Inferior parietal cortex (tissue), 1 donor: ENCODE data around the gene ARHGEF19.
A peak's percentile ranks its signal among the peaks of the same experiment; 100 is the strongest.
"Not testable (repeated sequence)": the region's sequence is repeated elsewhere in the genome, so short reads cannot be mapped to it uniquely, and the experiment has no call there.

ENCODE experiments used
- DNase-seq: peaks from one replicate; pipeline ENCODE4 v3.0.0-alpha.2; 2016; ENCODE audit errors: extremely low spot score

ARHGEF19 gene

DNA sequence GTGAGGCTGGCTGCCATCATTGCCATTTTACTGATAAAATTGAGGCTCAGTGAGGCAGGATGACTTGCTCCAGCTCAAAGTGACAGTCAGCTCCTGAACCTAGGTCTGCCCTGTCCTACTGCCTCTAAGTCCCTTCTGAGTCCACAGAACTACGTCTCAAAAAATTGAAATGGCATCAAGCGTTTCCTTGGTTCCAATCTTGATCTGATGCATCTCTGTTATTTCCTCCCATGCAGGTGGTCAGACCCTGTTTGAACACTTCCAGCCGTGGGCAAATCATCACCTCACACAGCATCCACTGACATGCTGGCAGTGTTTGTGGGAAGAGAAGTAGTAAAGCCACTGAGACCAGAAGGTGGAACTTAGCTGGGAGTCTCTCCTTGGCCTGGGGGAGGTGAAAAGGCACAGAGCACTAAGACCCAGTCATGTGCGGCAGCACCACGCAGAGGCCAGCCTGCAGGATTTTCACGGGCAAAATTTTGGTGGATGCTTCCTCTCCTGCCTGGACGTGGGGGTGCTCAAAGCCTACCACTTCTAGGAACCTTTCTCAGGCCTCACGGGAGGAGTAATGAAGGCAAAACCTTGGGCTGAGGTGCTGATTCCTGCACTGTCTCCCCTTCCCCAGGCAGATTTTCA is 32.3 kb upstream of the ARHGEF19 start:
- DNase-seq: no peak

DNA sequence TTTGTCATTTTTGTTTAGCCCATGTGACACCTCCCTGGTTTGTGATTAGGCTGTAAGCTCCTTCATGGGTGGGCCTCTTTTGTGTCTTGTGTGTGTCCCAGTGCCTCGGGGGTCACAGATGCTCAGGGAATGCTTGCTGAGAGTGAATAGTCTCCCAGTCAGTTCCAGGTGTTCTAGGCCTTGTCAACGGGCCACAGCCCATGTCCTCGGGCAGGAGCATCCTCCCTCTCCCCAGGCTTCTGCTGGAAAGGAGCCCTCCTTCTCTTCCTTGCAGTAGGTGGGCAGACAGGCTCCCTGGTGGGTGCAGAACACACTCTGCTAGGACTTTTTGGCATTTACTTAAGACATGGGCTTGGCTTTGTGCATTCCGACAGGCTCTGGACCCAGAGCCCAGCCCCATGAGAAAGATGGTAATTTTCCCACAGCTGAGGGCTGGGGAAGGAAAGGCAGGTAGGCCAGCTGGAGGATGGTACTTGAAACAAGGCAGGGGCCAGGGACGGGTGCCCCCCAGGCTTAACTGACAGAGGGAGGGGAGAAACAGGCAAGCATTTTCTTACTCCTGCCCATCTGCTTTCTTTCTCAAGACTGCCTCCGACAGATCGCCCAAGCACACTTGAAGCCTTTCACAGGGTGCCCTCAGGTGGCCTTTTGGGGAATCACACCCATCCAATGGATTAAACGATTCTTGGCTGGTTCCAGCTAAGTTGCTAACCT is 31.6 kb upstream of the ARHGEF19 start:
- peak; percentile 87 for DNase-seq

DNA sequence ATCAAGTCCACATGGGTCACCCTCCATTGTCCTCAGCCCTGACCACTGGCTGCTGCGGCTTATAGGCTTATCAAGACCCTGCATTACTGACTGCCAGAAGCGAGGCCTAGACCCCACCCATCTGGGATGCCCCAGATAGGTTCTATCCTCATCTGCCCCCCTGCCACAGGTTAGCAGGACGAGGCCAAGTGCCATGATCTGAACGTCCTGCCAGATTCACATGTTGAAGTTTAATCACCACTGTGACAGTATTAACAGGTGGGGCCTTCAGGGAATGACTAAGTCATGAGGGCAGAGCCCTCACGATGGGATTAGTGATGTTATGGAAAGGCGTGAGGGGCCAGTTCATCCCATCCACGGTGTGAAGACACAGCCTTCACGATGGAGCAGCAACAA is 30.8 kb upstream of the ARHGEF19 start:
- no peak for DNase-seq

DNA sequence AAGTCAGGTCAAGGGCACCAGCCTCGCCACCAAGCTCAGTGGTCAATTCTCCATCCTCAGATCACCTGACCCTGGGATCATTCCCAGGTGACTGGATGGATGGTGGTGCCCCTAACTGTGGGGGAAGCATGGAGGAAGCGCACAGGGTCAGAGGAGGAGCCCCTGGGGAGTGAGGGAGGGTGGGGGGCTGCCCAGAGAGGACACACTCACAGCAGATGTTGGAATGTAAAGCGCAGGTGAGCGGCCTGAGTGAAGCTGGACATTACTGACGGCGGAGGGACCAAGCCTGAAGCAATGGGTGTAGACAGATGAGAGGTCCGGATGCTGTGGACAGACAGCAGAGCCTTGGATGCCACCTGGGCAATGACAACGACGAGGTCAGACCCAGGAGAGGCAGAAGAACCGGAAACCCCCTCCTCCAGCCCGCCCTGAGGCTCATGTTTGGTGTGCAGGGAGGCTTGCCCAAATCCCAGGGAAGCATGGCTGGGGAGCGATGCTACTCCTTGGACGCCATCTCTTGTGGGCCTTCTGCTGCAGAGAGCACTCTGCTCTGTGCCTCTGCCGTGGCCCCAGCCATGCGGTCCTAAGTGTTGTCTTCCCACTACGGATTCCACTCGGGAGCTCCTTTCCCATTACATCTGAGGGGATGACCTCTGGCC is 30.2 kb upstream of the ARHGEF19 start:
- no peak for DNase-seq

DNA sequence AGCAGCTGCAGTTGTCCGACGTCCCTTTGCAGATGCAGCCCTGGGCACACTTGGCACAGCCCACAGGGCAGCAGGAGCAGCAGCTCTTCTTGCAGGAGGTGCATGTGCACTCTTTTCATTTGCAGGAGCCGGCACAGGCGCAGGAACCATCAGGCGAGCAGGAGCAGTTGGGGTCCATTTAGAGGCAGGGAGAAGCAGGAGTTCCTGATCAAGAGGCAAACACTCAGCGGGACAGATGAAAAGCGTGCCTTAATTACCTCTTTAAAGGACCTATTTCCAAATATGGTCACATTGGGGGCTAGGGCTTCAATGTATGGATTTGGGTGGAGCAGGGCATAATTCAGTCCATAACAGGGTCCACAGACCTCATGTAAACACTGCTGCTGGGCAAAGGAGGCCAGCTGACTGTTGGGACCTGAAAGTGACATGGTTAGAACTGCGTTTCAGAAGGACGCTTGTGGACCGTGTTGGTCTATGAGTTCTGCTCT is 28.8 kb upstream of the ARHGEF19 start:
- DNase-seq: no peak

DNA sequence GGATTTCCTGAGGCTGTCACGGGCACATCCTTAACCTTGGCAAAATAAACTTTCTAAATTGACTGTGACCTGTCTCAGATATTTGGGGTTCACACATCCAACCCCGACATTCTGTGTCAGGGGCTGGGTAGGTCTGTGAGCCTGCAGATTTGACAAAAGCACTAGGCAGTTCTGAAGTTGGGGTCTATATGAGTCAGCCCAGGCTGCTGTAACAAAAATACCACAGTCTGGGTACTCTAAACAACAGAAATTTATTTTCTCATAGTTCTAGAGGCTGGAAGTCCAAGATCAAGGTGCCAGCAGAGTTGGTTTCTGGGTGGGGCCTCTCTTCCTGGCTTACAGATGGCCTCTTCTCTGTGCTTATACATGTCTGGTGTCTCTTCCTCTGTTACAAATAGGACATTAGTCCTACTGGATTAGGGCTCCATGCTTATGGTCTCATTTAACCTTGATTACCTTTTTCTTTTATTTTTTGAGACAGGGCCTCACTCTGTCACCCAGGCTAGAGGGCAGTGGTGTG is 27.6 kb upstream of the ARHGEF19 start:
- no peak for DNase-seq

DNA sequence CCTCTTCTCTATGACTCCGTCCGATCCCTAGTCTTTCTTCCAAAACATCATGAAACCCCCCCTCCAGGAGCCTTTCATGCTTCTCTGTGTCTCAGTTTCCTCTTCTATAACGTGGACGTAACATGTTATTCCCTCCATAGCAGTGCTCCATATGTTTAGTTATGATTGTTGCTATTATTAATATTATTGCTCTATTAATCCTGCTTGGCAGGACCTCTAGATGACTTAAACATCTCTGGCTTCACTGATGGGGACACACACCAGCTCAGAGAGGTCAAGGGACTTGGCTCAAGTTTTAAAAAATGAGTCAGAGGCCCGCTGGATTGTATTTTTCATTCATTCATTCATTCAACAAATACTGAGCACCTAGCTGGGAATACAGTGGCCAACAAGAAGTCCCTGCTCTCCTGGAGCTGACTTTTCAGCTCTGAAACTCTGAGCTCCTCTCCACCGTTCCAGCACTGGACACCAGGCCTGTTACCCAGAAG is 24.9 kb upstream of the ARHGEF19 start:
- DNase-seq: no peak

DNA sequence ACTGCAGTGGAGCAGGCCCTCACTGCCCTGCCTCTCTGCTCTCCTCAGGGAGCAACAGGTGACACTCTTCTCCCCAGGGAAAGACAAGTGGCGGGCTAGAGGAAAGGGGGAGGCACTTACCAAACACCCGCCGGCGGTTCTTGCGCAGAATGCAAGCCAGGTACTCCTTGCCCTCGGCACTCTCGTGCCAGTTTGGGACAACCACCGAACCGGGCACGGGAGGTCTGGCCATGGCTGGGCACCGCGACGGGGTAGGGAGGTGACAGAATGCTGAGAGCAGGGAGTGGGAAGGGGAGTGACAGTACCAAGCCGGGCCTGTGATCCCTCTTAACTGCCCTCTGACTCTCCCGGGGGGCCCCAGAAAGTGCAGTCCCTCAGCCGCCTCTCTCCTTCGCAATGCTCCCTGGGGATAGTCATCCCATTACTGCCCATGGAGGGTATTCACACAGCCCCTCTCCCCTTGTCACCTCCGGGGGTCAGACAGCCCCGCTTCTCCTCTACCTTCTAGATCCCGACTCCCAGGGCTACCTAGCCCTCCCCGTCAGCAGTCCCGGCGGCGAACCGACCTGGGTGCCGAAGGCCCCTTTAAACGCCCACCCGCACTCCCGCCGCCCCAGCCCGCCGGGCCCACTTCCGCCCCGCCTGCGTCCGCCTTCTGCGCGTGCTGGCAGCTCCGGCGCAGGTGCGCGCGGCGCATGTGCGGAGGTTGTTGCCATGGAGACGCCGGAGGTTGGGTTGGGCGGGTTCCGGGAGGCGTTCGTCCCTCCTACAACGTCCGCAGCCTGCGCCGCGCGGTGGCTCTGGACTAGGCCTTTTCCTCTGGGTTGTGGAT is 24.3 kb upstream of the ARHGEF19 start, which contains the start of gene CPLANE2:
Gene CPLANE2 (minus strand): TSS at position 673 of the 832 bp plus-strand sequence. CDS start 441 bp downstream, at position 232.
- peak; percentile 90 for DNase-seq

DNA sequence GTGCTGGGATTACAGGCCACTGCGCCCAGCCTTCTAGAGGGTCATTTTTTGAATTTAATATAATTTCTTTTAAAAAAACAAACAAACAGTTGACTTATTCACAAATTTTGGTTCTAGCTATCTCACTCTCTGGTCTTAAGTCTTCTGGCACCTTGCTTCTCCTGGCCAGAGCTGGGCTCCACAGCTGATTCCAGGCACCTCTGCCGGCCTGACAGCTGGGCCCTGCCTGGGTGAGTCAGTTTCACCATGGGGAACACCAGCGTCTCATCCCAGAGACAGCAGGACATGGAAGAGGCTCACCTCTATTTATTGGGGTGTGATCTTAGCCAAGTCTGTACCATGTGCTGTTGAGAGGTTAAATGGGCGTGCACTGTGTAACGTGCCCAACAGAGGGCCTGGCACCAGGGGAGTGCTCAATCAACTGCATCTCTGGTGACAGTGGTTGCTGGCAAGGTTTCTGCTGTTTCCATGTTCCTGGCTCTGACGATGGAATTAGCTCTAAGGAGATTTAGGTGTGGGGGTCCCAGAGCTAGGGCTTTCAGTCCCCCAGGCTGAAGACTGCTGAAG is 23.6 kb upstream of the ARHGEF19 start:
- DNase-seq: no peak

DNA sequence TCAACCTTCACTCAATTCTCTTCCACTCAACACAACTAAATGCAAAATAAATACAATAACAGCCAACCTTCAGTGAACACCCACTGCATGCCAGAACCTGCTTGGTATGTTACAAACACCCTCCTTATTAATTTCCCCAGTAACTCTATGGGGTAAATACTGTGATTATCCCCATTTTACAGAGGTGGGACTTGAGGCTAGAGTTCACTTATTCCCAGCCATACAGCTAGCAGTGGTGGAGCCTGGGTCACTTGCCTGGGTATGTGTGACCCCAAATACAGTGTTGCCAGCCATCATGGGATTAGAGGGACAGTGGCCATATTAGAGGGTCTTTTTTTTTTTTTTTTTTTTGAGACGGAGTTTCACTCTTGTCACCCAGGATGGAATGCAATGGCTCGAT is 22.9 kb upstream of the ARHGEF19 start:
- DNase-seq: no peak

DNA sequence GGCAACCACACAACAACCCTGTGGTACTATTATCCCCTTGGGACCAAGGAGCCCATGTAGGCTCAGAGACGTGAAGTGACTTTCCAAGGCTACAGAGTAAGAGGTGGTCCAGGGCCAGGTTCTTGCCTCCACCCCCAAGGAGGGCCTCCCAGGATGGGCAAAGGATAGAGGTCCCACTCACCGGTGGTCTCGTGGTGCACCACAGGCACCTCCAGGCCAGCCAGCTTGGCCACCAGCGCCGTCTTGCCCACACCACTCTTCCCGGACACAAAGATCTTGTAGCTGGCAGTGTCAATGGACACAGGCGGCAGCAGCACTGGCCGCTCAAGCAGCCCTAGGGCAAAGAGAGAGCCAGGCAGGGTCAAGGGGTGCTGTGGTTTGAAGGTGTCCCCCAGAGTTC is 21.0 kb upstream of the ARHGEF19 start:
- no peak for DNase-seq

DNA sequence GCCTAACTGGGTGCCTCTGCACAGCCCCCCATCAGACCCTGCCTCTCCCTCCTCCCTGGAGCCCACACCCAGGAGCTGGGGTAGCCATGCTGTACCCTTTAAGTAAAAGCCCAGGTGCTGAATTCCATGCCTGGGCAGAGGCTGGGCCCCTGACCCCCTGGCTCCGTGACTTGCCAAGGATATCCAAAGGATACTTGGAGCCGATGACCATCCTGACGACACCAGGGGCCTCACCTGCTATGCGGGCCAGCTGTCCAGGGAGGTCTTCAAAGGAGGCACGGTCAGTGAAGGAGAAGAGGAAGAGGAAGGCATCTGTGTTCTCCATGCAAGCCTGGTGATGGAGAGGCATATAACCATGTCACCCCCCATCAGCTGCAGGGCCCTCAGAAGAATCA is 19.9 kb upstream of the ARHGEF19 start:
- DNase-seq: no peak

DNA sequence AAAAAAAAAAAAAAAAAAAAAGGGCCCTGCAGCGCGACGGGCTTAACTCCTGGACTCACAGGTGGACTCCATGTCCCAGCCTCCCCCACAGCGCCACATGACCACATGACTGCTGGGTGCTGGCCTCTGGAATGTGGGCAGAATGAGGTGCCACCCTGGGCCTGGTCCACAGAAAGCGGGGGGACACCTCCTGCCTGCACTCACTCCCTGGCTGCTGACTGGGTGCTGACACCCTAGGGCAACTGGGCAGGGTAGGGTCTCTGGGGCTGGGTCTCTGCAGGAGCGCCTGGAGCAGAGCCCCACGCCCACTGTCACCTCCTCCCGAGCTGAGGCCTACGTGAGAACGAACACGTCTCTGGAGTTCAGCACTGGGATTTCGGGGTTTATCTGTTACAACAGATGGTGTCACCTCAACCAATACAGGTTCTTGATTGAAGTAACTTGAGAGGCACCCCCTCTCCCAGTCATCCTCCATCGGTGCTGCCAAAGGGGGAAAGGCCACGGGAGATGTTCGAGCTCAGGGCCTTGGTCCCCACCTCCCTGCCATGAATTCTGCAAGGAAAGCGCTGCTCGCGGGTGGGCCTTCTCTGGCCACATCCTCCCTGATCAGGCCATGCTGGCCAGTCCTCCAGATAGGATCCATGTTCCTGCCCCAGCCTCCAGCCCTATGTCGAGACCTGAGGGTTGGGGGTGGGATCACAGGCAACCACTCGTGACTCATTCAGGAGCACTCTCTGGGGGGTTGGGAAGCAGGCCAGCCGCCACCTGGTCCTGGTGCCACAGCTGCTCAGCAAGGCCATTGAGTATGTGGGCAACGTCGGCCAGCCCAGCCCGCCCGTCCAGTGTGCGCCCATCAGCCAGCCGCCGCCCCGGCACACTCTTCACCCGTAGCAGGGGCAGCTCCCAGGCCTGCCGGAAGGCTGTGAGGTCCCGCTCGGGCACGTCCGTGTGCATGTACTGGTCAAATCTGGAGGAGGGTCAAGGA is 19.2 kb upstream of the ARHGEF19 start:
- no peak for DNase-seq

DNA sequence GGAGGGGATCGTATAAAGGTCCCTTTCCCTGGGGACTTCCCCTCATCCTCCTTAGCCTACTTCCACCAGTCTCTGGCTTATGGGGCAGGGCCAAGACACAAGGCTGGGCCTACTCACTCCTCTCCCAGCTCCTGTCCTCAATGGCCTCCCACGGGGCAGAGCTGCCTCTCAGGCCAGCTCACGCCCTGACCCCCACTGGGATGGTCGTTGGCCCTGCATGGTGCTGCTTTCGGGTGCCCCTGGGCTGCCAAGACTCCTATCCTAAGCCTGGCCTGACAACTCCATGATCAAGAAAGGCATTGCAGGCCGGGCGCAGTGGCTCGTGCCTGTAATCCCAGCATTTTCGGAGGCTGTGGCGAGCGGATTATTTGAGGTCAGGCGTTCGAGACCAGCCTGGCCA is 18.3 kb upstream of the ARHGEF19 start:
- DNase-seq: no peak

DNA sequence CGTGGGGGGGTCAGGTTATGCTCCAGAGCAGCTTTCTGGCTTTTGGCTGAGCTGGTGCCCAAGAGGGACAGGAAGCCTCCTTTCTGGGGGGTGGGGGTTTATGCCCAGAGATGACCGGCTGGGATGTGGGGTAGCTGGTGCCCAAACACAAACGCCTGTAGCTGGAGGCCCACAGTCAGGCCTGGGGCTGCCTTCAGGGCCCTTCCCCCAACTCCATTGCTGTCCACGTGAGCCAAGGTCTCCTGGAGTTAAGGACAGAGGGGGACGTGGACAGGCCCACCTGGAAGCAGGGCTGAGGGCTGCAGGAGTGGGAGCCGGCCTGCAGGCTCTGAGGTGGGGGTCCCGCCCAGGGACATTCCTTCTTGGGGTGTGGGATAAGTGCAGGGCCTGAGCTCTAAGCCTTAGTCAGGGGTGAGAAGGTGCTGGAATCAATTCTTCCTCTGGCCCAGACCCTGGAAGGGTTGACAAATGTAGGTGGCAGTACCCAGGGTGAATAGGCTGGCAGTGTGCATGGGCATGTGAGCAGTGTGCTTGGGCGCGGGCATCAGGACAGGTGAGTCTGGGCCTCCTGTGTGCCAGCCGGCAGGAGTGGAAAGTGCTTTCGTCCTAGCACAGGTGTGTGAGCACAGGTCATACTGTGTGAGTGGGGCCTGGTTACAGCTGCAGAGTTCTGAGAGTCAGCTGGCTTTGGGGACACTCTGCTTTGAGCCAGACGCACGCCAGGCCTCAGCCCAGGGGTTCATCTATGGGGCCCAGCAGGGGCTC is 17.7 kb upstream of the ARHGEF19 start:
- no peak for DNase-seq

DNA sequence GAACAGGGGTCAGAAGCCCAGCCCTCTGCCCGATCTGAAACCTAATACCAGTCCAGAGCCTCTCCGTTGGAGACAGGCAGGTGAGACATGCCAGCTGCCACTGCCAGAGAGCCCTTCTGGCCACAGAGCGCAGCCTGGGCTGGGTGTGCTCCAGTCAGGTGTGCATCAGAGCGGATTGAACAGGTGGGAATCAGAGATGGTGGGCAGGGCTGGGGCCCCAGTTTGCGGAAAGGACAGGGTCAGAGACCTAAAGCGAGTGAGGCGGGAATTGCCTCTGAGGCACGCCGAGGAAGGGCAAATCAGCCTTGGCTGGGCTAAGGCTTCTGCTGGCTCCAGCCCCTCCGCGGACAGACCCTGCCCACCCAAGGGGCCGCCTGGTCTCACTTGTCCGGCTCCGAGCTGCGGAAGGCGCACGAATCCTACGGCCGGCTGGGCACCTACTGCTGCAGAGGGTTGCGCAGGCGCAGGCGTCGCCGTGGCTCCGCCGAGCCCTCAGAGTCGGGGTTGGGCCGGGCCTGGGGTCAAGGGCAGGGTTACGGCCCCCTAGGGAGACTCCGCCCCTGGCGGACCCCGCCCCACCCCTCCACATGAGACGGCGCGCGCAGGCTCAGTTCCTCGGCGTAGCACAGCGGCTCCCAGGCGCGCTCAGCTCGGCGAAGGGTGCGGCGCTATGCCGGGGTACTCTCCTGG is 14.2 kb upstream of the ARHGEF19 start:
- no peak for DNase-seq

DNA sequence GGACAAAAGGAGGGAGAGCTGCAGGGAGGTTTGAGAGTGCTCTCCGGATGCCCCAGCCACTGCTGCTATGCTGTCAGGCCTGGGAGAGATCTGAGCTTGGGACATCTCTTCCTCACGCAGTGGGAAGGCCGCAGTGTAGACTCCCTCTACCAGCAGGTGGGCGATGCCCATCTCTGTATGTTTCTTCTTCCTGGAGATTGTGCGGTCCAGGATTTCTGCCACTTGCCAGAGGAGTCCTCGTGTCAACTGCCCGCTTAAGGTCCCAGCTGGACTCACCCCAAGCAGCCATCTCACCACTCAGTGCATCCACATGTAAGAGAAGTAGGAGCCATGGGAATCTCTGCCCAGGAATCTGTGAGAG is 13.7 kb upstream of the ARHGEF19 start:
- DNase-seq: no peak

DNA sequence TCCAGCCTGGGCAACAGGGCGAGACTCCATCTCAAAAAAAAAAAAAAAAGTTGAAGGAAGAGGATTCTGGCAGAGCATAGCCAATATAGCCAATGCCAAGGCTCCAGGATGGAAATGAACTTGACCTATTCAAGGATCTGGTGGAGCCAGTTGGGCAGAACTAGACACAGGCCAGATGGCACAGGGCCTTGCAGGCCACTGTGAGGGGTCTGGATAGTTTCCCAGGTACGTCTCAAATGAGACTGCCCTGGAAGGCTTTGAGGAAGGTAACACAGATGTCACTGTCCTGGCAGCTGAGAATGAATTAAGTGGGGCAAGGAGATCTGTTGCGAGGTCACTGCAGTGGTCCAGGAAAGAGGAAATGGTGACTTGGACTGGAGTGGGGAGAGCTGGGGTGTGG is 12.0 kb upstream of the ARHGEF19 start:
- DNase-seq: no peak

DNA sequence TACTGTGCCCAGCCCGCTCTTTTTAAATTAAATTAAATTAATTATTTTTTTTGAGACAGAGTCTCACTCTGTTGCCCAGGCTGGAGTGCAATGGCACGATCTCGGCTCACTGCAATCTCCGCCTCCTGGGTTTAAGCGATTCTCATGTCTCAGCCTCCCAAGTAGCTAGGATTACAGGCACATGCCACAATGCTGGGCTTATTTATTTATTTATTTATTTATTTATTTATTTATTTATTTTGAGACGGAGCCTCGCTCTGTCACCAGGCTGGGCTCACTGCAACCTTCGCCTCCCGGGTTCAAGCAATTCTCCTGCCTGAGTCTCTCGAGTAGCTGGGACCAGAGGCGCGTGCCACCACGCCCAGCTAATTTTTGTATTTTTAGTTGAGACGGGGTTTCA is 10.3 kb upstream of the ARHGEF19 start:
- DNase-seq: not testable (repeated sequence)
